DND-41 (cell line): Measurements from ENCODE around the gene PELI1.
"Not testable (repeated sequence)": the region's sequence is repeated elsewhere in the genome, so short reads cannot be mapped to it uniquely, and the experiment has no call there.

ENCODE experiments used
- ATAC-seq: fragments of 200-7000 bp; cut with Tn5 transposase; 3 replicates; pipeline ENCODE4 v1.9.1; 2021; ENCODE audit warnings: low read depth; ENCODE audit not compliant: insufficient read depth
- DNase-seq: peaks from one replicate; pipeline ENCODE4 v3.0.0-alpha.2; 2020
- H2AFZ ChIP-seq: 2 replicates; pipeline ENCODE4 v1.6.0; 2012; ENCODE audit warnings: low read depth, low read length
- H3K27ac ChIP-seq: 2 replicates; pipeline ENCODE4 v1.5.1; 2012; ENCODE audit warnings: low read length, inconsistent platforms
- H3K27me3 ChIP-seq: fragments of 200-600 bp; sonication (generic); 2 replicates; pipeline ENCODE4 v1.6.0; 2012; ENCODE audit warnings: low read length, mild to moderate bottlenecking, inconsistent platforms; ENCODE audit not compliant: insufficient read depth, poor library complexity
- H3K36me3 ChIP-seq: 2 replicates; pipeline ENCODE4 v1.5.1; 2012; ENCODE audit warnings: low read length, inconsistent platforms; ENCODE audit not compliant: insufficient read depth
- H3K4me1 ChIP-seq: 2 replicates; pipeline ENCODE4 v1.5.1; 2012; ENCODE audit warnings: mild to moderate bottlenecking, low read length; ENCODE audit not compliant: insufficient read depth
- H3K4me2 ChIP-seq: 2 replicates; pipeline ENCODE4 v1.6.0; 2012; ENCODE audit warnings: mild to moderate bottlenecking, moderate library complexity, low read length, inconsistent platforms; ENCODE audit not compliant: insufficient read depth
- H3K4me3 ChIP-seq, 2 experiments: fragments of 200-600 bp in 1 of 2; shearing (Covaris generic) in 1 of 2; 2 replicates each; pipeline ENCODE4 v1.5.1; 2012 to 2016; ENCODE audit warnings: inconsistent platforms in 2 of 2, low read length in 2 of 2, mild to moderate bottlenecking in 2 of 2, low read depth in 1 of 2, moderate library complexity in 1 of 2
- H3K79me2 ChIP-seq: 2 replicates; pipeline ENCODE4 v1.6.0; 2012; ENCODE audit warnings: low read length, inconsistent platforms; ENCODE audit not compliant: insufficient read depth
- H3K9ac ChIP-seq: 2 replicates; pipeline ENCODE4 v1.6.0; 2012; ENCODE audit warnings: low read depth, mild to moderate bottlenecking, inconsistent platforms, low read length, moderate library complexity
- H3K9me3 ChIP-seq: 2 replicates; pipeline ENCODE4 v1.5.1; 2012; ENCODE audit warnings: low read length, moderate library complexity, mild to moderate bottlenecking, inconsistent platforms; ENCODE audit not compliant: insufficient read depth, severe bottlenecking
- H4K20me1 ChIP-seq: 2 replicates; pipeline ENCODE4 v1.6.0; 2012; ENCODE audit warnings: low read length; ENCODE audit not compliant: insufficient read depth
- CTCF ChIP-seq: IDR thresholded peaks from 2 replicates; pipeline ENCODE4 v1.5.1; 2012; ENCODE audit warnings: borderline replicate concordance, low read length, moderate library complexity, mild to moderate bottlenecking; ENCODE audit not compliant: poor library complexity, severe bottlenecking; ENCODE audit errors: extremely low read depth
- EZH2 ChIP-seq: IDR thresholded peaks from 3 replicates; pipeline ENCODE4 v1.6.1; 2012; ENCODE audit warnings: borderline replicate concordance, low read depth, mild to moderate bottlenecking, moderate library complexity, low read length, inconsistent platforms; ENCODE audit not compliant: severe bottlenecking

The PELI1 gene

DNA sequence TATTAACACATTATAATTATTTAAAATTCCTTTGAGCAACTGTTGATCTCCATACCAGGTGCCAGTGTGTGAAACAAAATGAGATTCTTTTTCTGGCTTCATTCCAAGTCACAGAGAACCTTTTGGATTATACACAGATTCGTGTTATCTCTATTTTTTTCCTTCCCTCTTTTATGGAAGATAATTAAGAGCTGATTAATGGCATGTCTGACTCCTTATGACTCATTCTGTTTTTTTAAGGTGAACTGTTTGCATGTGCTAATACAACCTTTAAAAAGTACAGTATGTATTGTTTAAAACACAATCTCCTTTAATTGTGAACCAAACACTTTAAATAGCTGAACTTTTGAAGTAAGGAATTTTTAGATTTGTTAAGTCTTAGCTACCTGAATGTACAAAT is 39.3 kb downstream of the PELI1 start:
- Histone ChIP-seq H3K4me3 (no peak overlapping the region), H3K27ac (no peak overlapping the region), H3K27me3 (no peaks in the 10 kb centered on the region), H3K4me2 (no peak overlapping the region), H3K4me1 (no peaks in the 10 kb centered on the region), H3K79me2 (peaks cover 4% of the 10 kb centered on the region; the same call in 1 of the 2 replicates), H3K9ac (no peak overlapping the region), H4K20me1 (no peaks in the 10 kb centered on the region; the same call in 1 of the 2 replicates), H3K9me3 (no peaks in the 10 kb centered on the region), H2AFZ (no peak overlapping the region), H3K36me3 (peaks cover 6% of the 10 kb centered on the region)
- DNase-seq (no peak), ATAC-seq (no peak)
- TF ChIP-seq EZH2, result no peak
- TF ChIP-seq CTCF, result no peak

GRCh38 chr2:64102736-64103135 is 41.5 kb downstream of the PELI1 start:
- H3K9ac ChIP-seq, H3K36me3 ChIP-seq, H3K9me3 ChIP-seq, H4K20me1 ChIP-seq, H3K4me2 ChIP-seq, H3K27ac ChIP-seq, H3K27me3 ChIP-seq, ATAC-seq, H3K79me2 ChIP-seq, H2AFZ ChIP-seq, DNase-seq, H3K4me1 ChIP-seq, H3K4me3 ChIP-seq: not testable (repeated sequence)

DNA sequence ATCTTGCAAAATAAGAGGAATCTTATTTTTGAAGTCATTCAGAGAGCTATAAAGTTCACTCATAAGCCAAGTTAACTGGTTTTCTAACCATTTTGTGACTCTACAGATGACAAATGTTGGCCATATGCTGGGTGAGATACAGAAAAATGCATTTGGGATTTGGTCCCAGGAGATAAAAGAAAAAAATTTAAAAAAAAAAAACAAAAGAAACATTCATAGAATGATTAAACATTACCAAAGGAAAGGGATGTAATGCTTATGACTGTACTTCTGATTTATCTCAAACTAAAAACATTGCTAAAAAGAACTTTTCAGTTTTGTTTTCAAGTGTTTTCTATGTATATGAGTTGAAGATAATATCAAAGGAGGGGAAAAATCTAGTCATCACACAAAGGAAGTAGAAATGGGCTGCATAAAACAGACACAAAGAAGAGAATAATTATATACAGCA is 43.1 kb downstream of the PELI1 start:
- H3K4me3 ChIP-seq, result no peak overlapping the region
- ATAC-seq, result no peak

GRCh38 chr2:64100584-64100983 is 43.6 kb downstream of the PELI1 start:
- H3K4me1 ChIP-seq, ATAC-seq, H2AFZ ChIP-seq, H3K9me3 ChIP-seq, H4K20me1 ChIP-seq, H3K4me2 ChIP-seq, H3K4me3 ChIP-seq, DNase-seq, H3K79me2 ChIP-seq, H3K27ac ChIP-seq, H3K27me3 ChIP-seq, H3K9ac ChIP-seq: not testable (repeated sequence)
- peaks cover 14% of the 10 kb centered on the region for H3K36me3 ChIP-seq

More for the DNA sequence above, 43.1 kb downstream of the PELI1 start:
- H3K9ac ChIP-seq, result no peak overlapping the region
- no peaks in the 10 kb centered on the region; the same call in 1 of the 2 replicates for H4K20me1 ChIP-seq
- no peak for DNase-seq
- H3K36me3 ChIP-seq, result peaks cover 13% of the 10 kb centered on the region
- no peak overlapping the region for H2AFZ ChIP-seq
- no peak for TF ChIP-seq CTCF
- no peak overlapping the region for H3K27ac ChIP-seq
- no peaks in the 10 kb centered on the region for H3K79me2 ChIP-seq
- no peaks in the 10 kb centered on the region for H3K27me3 ChIP-seq
- no peak overlapping the region for H3K4me2 ChIP-seq
- no peaks in the 10 kb centered on the region for H3K9me3 ChIP-seq
- H3K4me1 ChIP-seq, result no peaks in the 10 kb centered on the region
